GM21825 (cell line): Measurements from ENCODE around the gene NUBP2.
A peak's percentile ranks its signal among the peaks of the same experiment; 100 is the strongest.

Experiments
- ATAC-seq: cut with Tn5 transposase; IDR thresholded peaks from one replicate; pipeline ENCODE4 v1.9.1; 2021; ENCODE audit warnings: mild to moderate bottlenecking, moderate library complexity; ENCODE audit not compliant: unreplicated experiment

Gene NUBP2

DNA sequence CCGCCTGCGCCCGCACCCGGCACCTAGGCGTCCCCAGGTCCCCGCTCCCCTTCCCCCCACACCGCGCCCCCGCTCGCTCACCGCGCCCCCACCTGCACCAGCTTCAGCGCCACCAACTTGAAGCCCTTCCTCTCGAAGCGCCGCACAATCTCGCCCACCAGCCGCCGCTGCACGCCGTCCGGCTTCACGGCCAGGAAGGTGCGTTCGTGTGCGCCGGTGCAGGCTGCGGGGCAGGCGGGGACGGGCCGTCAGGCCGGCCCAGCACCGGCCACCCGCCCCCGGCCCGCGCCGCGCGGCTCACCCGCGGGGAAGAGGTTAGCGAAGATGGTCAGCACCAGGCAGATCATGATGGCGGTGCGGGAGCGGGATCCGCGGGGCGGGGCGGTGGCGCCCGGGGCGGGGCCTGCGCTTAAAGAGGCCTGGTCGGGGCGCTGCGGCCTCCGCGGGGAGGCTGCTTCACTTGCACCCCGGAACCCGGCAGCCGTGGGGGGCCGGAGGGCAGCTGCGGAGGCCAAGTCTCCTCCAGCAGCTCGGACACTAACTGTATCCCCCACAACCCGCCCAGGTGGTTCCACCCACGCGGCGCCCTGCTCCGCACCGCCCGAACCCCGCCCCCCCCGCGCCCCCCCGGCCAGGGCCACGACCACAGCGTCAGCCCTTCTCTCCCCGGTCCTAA lies 11.4 kb upstream of the NUBP2 start, which contains the start of gene NME3:
Gene NME3, minus strand, starts transcription at position 356 of the 676 bp plus-strand sequence. Its CDS starts 9 bp downstream, at position 347.
- ATAC-seq = no peak

DNA sequence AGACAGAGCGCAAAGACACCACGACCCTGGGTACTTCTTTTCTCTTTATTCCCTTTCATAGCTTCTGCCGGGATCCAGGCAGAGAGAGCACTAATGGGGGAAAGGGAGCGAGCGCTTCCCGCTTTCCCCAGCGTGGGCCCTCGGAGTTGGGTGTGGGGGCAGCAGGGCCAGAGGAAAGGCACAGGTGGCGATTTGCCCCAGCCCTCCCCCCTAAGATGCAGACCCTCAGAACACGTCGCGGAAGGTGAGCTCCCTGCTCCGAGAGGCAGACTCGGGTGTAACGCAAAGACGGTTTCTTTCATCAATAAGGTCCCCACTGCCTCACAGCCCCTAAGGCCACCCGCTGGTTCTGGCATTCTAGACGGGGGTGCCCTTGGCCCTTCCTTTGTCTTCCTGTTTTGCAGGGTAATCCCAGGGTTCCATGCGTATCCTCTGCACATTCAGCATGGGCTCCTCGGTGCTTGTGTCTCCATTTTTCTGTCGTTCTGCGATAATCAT lies 10.8 kb upstream of the NUBP2 start:
- no peak for ATAC-seq

DNA sequence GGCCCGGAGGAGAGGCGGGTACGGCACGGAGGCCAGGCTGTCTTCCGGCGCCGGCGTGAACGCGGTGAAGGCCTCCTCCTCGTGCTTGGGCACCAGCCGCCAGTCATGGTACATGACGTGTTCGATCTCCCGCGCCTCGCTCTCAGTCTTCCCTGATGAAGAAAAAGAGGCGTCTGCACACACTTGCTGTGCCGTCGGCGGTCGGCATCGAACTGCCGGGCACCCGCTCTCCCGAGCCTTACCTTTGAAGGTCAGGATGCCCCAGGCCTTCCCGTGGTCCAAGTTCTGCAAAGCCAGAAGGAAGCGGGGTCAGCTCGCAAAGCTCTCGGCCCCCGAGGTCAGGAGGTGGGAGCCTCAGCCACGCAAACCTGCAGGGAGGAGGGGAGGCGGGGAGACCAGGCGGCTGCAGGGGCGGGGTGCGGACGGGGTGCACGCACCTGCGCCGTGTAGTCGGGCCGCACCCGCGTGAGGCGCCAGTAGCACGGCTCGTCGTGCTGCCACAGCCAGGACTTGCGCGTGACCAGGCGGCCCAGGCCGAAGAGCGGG lies 10.3 kb upstream of the NUBP2 start, which contains the start of gene EME2:
Gene EME2, plus strand, starts transcription at position 449 of the 546 bp plus-strand sequence. CDS start 418 bp downstream, outside the sequence.
- ATAC-seq = peak; percentile 7

DNA sequence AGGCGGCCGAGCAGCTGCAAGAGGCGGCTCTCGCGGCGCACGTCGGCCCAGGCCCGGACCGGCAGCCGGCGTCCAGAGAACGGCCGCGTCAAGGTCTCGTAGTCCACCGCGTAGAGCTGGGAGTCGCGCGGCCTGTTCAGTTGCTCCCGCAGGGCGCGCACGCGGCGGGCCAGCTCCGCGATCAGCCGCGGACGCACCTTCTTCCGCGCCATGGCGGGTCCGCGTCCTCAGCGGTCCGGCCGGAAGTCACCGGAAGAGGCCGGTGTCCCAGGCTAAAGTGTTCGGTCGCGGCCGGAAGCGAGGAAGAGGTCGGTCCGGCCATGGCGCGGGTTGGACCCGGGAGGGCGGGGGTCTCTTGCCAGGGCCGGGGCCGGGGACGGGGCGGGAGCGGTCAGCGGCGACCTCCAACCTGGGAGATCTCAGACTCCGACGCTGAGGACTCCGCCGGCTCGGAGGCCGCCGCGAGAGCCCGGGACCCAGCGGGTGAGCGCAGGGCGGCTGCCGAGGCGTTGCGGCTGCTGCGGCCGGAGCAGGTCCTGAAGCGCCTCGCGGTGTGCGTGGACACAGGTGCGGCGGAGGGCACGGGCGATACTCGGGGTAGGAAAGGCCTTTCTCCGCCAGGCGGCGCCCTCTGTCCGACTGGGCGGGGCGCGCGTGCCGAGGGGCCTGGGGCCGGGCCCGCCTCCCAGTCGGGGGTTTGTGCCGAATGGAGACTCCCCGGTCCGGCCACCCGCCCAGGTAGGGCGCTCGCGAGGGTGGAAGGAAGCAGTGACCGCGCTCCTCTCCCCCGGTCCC lies 9.7 kb upstream of the NUBP2 start, which contains the start of gene MRPS34:
Gene MRPS34, minus strand, starts transcription at position 227 of the 795 bp plus-strand sequence. Its CDS starts 15 bp downstream, at position 212.
- peak; percentile 32 for ATAC-seq

DNA sequence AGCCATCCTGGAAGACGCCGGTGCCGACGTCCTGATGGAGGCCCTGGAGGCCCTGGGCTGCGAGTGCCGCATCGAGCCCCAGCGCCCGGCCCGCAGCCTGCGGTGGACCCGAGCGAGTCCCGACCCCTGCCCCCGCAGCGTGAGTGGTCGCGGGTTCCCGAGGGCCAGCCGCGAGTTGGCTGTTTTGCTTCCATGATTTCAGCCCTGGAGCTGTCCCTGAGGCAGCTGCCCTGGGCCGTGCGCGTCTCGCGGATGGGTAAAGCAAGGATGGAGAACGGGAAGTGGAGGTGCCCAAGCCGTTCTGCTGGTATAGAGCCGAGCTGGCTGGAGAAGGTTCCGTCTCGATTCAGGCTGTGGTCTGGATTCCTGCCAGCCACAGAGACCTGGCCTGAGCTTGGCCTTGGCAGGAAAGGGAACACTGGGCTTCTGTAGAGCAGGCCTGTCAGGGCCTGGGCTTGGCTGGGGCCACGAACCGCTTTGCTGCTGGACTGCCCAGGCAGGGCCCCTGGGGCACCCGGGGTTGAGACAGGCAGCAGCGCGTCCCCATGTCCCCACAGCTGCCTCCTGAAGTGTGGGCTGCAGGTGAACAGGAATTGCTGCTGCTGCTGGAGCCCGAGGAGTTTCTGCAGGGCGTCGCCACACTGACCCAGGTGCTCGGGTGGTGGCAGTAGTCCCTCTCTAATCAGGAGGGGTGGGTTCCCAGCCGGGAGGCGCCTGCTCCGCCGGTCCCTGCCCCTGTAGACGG lies 8.9 kb upstream of the NUBP2 start:
- no peak for ATAC-seq

DNA sequence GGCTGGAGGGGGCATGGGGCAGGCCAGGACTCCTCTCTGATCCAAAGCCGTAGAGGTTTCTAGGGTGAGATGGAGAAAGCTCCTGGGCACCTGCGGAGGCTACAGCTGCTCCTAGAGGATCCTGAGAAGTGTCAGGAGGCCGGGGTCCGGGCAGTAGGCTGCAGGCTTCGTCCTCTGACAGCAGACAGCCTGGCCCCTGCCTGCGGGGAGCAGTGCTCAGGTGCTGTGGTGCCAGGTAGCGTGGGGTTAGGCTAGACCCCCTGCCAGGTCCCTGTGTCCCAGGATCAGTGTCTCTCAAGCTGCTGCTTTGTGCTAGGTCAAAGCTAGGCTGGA lies 8.3 kb upstream of the NUBP2 start:
- ATAC-seq = no peak

DNA sequence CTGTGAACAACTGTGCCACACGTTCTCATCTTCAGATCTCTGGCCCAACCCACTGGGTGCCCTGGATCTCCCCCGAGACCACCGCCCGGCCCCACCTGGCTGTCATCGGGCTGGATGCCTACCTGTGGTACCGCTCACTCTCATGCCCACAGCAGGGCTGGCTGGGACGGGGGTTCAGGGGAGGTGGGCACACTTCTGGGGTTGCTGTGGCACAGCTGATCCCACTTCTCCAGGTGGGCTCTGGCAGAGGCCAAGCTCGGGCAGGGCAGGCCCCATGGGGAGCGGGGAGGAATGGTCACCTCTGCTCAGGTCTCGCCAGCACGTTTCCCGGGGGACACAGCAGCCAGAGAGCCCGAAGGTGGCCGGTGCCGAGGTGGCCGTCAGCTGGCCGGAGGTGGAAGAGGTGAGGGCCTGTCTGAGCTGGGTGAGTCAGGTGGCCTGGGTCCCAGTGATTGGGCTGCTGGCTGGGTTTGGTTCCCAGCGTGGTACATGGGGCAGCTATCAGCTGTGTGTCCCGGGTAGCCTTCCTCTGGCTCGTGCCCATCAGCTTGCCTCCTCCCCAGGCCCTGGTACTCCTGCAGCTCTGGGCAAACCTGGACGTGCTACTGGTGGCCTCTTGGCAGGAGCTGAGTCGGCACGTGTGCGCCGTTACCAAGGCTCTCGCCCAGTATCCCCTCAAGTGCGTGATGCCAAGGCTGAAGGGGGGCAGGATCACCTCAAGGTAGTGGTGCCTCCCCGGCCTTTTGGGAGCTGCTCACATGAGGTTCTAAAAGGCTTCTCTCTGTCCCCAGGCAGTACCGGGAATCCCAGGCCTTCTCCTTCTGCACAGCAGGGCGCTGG lies 7.5 kb upstream of the NUBP2 start:
- no peak for ATAC-seq

DNA sequence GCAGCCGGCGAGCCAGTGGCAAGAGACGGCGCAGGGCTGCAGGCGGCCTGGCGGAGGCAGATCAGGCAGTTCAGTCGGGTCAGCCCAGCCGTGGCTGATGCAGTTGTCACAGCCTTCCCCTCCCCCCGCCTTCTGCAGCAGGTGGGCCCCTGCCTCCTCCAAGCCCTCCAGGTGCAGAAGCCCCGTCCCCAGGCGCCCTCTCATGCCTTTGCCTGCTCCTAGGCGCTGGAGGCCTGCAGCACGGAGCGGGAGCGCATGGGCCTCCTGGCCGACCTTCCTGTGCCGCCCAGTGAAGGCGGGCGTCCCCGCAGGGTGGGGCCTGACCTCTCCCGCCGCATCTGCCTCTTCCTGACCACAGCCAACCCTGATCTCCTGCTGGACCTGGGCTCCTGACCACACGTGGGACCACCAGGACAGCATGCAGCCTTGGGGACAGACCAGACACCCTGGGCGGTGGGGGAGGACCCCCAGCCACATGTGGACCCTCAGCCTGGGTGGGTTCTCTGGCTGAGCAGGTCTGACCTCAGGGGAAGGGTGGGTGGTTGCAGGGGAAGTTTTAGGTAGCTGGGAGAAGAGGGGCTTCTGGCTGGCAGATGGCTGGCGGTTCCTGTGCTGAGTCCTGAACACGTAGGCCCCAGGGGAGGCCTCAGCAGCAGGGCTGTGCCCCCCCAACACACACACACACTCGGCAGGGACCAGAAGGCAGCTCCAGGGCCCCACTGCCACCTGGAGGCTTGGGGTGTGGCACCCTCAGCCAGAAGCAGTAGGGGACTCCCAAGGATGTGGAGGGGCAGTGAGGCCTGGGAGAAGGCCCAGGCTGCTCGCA lies 6.7 kb upstream of the NUBP2 start:
- ATAC-seq = no peak

DNA sequence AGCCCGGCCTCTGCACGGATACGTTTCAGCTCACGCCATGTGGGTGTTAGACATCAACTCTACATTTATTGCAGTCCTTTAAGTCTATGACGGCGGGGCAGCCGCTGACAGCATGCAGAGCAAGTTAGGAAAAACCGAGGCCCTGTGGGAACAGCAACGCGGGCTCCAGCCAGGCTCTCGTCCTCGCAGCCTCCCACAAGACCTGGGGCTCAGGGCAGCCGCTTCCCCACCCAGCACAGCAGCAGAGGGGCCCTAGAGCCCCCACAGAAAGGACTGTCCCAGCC lies 6.1 kb upstream of the NUBP2 start:
- no peak for ATAC-seq

DNA sequence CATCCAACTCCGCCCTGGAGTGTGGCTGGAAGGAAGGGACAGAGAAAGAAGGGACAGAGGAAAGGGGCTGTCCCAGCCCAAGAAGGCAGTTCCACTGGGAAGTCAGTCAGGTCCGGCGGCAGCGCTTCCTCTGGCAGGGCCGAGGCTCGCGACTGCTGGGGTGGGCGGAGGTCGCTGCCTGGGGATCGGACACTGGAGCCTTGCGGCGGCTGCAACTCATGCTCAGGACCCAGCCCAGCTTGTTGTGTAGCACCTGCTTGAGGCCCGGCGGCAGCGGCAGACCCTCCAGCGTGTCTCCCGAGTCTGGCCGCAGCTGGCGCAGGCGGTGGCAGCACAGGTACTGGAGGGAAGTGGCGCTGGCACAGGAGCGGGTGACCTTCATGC lies 5.8 kb upstream of the NUBP2 start:
- ATAC-seq = no peak

DNA sequence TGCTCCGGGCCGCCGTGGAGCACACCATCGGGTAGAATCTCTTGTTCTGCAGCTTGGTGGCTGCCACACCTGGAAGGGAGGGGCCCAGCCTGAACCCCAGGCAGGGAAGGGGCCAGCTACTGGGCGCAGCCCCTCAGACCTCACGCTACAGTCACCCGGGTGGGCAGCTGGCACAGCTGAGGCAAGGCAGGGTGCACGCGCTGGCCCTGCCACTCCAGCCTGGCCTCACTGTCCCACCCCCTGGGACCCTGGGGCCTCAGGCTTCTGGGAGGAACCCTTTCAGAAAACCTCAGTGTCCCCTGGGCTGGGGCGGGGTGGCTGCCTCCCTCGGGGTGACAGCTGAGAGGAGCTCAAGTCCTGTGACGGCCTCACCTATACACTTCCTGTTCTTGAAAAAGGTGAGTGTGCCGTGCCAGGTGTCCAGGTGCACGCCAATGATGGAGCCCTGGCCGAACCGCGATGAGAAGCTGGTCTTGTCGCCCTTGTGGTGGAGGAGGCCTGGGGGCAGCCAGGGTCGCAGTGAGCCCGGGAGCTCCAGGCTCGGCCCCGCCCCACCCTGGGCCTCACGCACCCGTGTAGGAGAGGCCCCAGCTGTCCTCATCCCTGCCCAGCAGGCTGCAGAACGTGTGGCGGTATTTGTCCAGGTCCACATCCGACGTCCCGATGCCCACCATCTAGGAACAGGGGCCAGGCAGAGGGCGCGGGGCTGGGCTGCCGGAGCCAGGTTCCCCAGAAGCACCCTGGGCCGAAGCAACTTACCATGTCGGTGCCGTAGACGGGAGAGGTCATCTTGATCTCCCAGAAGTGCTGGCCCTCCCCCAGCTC lies 5.2 kb upstream of the NUBP2 start:
- ATAC-seq = no peak

DNA sequence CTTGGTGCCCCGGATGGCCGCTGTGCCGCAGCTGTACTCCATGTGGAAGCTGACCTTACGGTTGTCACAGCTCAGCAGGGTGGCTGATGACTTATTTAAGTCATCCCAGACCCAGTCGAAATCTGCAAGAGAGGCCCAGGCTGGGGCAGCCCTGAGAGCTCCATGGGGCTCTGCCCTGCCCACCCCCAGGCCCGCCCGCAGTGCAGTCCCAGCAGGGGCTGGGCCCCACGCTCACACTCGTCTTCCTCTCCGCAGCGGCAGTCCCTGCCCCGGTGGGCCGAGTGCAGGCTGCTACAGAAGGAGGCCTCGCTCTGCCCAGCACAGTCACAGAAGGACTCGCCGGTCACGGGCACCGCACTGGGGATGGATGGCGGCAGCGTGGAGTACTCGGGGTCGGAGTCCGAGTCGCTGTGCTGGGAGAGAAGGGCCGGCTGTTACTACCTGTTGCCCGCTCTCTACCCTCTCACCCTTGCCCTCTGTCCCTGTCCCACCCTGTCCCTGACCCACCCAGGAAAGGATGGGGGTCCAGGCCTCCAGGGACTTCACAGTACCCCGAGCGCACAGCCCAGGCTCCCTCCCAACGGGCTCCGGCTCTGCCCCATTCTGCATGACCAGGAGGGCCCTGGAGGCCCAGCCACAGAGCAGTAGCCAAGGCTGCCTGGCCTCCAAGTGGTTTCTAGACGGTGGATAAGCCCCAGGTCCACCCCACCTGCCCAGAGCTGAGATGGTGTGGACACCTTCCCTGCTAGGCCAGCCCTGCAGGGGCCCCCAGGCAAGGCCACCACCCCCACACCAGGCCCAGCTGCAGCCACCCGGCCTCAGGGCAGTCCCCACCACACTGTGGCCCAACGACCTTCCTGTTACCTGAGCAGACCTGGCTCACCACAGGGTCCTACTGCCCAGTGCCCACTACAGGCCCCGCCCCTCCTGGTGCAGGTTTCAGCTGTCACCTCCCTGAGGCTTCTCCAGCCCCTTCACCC lies 4.3 kb upstream of the NUBP2 start:
- ATAC-seq = no peak

DNA sequence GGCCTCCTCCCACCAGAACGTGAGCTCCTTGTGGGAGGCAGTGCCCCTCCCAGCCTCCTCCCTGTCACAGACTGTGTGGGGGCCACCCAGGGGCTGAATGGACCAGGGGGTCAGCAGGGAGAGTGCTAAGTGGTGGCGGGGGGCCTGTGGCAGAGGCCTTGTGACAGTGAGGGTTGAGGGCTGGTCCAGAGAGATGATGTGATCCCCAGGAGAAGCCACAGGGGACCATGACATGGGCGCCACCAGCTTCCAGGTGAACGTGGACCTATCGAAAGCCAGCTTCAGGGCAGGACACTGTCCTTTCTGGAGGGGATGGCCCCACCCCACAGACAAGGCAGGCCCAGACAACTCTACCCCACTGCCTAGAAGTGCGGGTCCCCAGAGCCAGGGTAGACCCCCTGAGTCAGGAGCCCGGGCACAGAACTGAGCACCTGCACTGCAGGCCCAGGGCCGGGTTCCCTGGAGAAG lies 3.5 kb upstream of the NUBP2 start:
- no peak for ATAC-seq

DNA sequence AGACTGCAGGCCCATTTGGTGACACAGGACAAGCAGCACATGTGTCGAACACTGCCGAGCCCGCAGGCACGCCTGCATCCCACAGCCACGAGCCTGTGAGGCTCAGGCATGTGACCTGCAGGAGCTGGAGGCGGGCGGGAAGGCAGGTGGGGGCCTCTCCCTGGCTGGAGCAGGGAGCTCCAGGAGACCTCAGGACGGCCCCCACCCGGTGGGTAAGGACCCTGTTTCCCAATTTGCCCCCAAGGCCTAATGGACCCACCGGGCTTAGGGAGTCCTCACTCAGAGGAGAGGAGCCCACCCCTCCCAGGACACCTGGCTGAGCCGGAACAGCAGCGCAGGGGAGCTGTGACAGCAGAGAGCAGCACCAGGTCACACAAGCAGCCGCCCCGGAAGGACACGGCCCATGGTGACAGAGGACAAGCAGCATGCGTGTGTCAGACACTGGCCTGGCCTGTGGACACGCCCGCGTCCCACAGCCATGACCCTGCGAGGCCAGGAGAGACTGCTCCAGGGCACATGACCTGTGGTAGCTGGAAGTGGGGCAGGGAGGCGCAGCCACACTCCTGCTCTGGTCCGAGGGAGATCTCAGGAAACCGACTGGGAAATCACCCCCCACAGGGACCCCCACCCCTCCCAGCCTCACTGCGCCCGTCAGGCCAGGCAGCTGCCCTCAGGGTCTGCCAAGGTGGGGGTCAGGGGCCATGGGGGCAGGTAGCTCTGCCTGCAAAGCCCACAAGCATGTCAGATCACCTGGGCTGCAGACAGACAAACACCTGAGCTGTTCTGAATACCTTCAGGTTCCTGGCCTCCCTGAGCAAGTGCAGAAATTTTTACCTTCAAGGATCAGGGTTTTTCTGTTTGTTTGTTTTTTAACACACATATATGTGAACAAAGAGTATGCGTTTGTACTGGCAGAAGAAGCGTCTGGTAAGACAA lies 2.8 kb upstream of the NUBP2 start:
- ATAC-seq = no peak

DNA sequence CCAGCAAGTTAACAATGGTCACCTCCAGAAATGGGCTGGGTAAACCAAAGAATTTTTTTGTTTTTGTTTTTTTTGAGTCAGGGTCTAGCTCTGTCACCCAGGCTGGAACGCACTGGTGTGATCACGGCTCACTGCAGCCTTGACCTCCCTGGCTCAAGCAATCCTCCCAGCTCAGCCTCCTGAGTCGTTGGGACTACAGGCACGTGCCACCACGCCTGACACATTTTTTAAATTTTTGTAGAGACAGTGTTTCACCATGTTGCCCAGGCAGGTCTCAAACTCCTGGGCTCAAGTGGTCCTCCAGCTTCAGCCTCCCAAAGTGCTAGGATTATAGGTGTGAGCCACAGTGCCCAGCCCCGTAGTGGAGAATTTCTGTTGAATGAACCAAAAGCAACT lies 2.1 kb upstream of the NUBP2 start:
- no peak for ATAC-seq

DNA sequence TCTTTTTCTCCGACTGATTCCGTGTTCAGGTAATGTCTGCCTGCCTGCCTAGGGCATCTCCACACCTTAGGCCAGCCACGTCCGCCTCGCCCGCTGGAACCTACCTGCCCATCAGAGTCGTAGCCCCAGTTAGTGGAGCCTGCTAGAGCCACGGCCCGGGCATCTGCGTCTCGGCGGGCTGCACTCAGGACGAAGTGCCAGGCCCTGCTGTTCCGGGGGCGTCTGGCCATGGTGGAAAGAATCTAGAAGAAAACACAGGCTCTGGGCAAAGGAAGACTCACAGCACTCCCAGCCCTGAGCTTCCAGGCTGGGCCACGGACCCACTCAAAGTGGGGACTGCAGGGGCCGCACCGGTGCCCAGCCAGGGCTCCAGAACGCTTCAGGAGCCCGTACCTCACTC lies 1.5 kb upstream of the NUBP2 start:
- ATAC-seq = no peak
